WTC11 (cell line): ENCODE results near the gene GPR17. TPM values are rescaled to one million over a fixed set of nuclear protein-coding genes. Genes with fewer than 3 reads are reported as not detected.

ENCODE experiments used
- ATAC-seq: fragments of 200-7000 bp; cut with Tn5 transposase; 2 replicates; pipeline ENCODE4 v1.10.0; 2021; ENCODE audit warnings: mild to moderate bottlenecking, moderate library complexity
- CTCF ChIA-PET: fragments of 300-600 bp; sonication (Branson Sonifier 250); formaldehyde crosslinking; loops from one replicate; lab custom pipeline; 2021; ENCODE audit warnings: antibody characterized with exemption; lab: Charles Lee
- POLR2A ChIA-PET: fragments of 350-600 bp; sonication (Branson Sonifier 250); formaldehyde crosslinking; loops from one replicate; lab custom pipeline; 2021; ENCODE audit warnings: antibody characterized with exemption; lab: Charles Lee
- DNase-seq: peaks from one replicate; pipeline ENCODE4 v3.0.0; 2021; ENCODE audit warnings: low spot score
- H3K27ac Mint-ChIP-seq: 2 replicates; pipeline ENCODE4 v1.8.0; 2021; ENCODE audit warnings: mixed read lengths
- H3K27me3 Mint-ChIP-seq: 2 replicates; pipeline ENCODE4 v1.8.0; 2021; ENCODE audit warnings: low read depth, mild to moderate bottlenecking, moderate library complexity, mixed read lengths
- H3K36me3 Mint-ChIP-seq: 2 replicates; pipeline ENCODE4 v1.8.0; 2021; ENCODE audit warnings: mixed read lengths
- H3K4me1 Mint-ChIP-seq: 2 replicates; pipeline ENCODE4 v1.8.0; 2022; ENCODE audit warnings: mixed read lengths
- H3K4me3 Mint-ChIP-seq: 2 replicates; pipeline ENCODE4 v1.8.0; 2021; ENCODE audit warnings: mild to moderate bottlenecking, moderate library complexity, mixed read lengths
- H3K9me3 Mint-ChIP-seq: 2 replicates; pipeline ENCODE4 v1.8.0; 2021; ENCODE audit warnings: mixed read lengths
- ARID4B ChIP-seq: sonication (generic); formaldehyde crosslinking; IDR thresholded peaks from 2 replicates; pipeline ENCODE4 v1.8.0; 2023; ENCODE audit warnings: missing genetic modification reagents, mild to moderate bottlenecking, borderline replicate concordance
- CREB1 ChIP-seq: sonication (generic); formaldehyde crosslinking; IDR thresholded peaks from 2 replicates; pipeline ENCODE4 v1.8.0; 2023; ENCODE audit warnings: mild to moderate bottlenecking, missing genetic modification reagents
- ESRRA ChIP-seq: sonication (generic); formaldehyde crosslinking; IDR thresholded peaks from 2 replicates; pipeline ENCODE4 v1.8.1; 2022; ENCODE audit warnings: mild to moderate bottlenecking, missing genetic modification reagents, borderline replicate concordance
- GABPB1 ChIP-seq: sonication (generic); formaldehyde crosslinking; IDR thresholded peaks from 2 replicates; pipeline ENCODE4 v1.8.1; 2023; ENCODE audit warnings: mild to moderate bottlenecking, missing genetic modification reagents
- GRHL2 ChIP-seq: fragments of 250-450 bp; sonication (Bioruptor Pico); IDR thresholded peaks from 2 replicates; pipeline ENCODE4 v1.8.0; 2022; ENCODE audit warnings: mild to moderate bottlenecking, moderate library complexity; ENCODE audit not compliant: insufficient replicate concordance, severe bottlenecking
- HMGA2 ChIP-seq: fragments of 250-450 bp; sonication (Bioruptor Pico); IDR thresholded peaks from 2 replicates; pipeline ENCODE4 v1.4.0; 2021; ENCODE audit warnings: mild to moderate bottlenecking, moderate library complexity
- KAT7 ChIP-seq: sonication (generic); formaldehyde crosslinking; IDR thresholded peaks from 2 replicates; pipeline ENCODE4 v1.8.1; 2023; ENCODE audit warnings: missing genetic modification reagents, mild to moderate bottlenecking, borderline replicate concordance
- SMAD4 ChIP-seq: sonication (generic); formaldehyde crosslinking; IDR thresholded peaks from 2 replicates; pipeline ENCODE4 v1.8.0; 2022; ENCODE audit warnings: mild to moderate bottlenecking, missing genetic modification reagents
- SOX15 ChIP-seq: fragments of 250-450 bp; sonication (Bioruptor Pico); IDR thresholded peaks from 2 replicates; pipeline ENCODE4 v1.9.0; 2021; ENCODE audit warnings: mild to moderate bottlenecking
- SP1 ChIP-seq: sonication (generic); formaldehyde crosslinking; conservative IDR thresholded peaks from 2 replicates; pipeline ENCODE4 v1.8.1; 2022; ENCODE audit warnings: missing genetic modification reagents
- TCF7 ChIP-seq: sonication (generic); formaldehyde crosslinking; IDR thresholded peaks from 2 replicates; pipeline ENCODE4 v1.8.0; 2022; ENCODE audit warnings: mild to moderate bottlenecking, low read depth, missing genetic modification reagents, moderate library complexity
- ZNF423 ChIP-seq: fragments of 250-450 bp; sonication (Bioruptor Pico); IDR thresholded peaks from 2 replicates; pipeline ENCODE4 v2.1.2; 2022; ENCODE audit warnings: mild to moderate bottlenecking, moderate library complexity
- total RNA-seq: library from RNA; stranded (reverse); gene quantifications from 3 replicates; pipeline ENCODE4 v1.2.3, GENCODE V29; 2021
- TF ChIP-seq, protein P1 (sequence below): fragments of 250-450 bp; sonication (Bioruptor Pico); IDR thresholded peaks from 2 replicates; pipeline ENCODE4 v1.9.0; 2021; ENCODE audit warnings: mild to moderate bottlenecking, borderline replicate concordance
- TF ChIP-seq, protein P2 (sequence below): sonication (generic); formaldehyde crosslinking; IDR thresholded peaks from 2 replicates; pipeline ENCODE4 v1.8.1; 2023; ENCODE audit warnings: mild to moderate bottlenecking, missing genetic modification reagents
- TF ChIP-seq, protein P3 (sequence below): fragments of 250-450 bp; sonication (Bioruptor Pico); conservative IDR thresholded peaks from 2 replicates; pipeline ENCODE4 v1.9.0; 2021; ENCODE audit warnings: mild to moderate bottlenecking
- TF ChIP-seq, protein P4 (sequence below): sonication (generic); formaldehyde crosslinking; IDR thresholded peaks from 2 replicates; pipeline ENCODE4 v1.8.1; 2022; ENCODE audit warnings: mild to moderate bottlenecking, missing genetic modification reagents, moderate library complexity, borderline replicate concordance

GPR17 gene
- total RNA-seq, 1 experiment from 2014 or later: not detected

DNA sequence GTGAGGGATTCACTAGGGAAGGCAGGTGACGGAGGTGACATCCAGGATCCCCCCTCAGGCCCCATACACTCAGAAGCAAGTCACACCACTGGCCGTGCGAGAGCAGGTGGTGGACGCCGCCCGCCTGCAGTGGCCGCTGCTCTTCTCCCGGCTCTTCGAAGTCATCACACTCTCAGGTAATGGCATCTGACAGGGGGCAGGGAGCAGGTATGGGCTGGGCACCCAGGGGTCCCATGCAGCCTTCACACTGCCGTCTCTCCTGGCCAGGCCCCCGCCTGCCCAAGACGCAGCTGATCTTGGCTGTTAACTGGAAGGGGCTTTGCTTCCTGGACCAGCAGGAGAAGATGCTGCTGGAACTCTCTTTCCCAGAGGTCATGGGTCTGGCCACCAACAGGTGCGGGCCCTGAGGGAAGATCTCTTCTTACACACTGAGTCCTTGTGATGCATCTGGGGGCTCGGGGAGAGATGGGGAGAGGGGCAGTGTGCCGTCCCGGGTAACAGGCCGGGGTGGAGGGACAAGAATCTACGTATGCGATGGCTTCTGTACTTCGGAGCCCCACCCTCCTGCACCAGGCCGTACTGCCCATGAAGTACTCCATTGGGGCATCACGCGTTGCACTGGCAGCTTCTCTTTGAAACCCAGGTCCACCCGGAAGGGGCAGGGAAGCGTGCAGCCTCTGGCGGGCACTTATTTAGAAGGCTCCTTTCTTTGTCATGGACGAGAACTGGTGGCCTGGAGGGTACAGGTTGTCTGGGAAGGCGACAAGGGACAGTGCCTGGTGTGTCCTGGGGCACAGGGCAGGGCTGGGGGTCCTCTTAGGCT, 18.8 kb upstream of the GPR17 start:
- CTCF ChIA-PET: interaction anchor here (1.6 kb wide), 1 partner anchor 36 kb away, joined by 8 read pairs; no protein-coding TSS in a partner anchor
- Mint-ChIP-seq H3K27ac (no peak overlapping the region), H3K36me3 (no peaks in the 10 kb centered on the region)
- no peak for ATAC-seq
- TF ChIP-seq GABPB1 (no peak), SOX15 (CRISPR knock-in tag) (no peak), SP1 (CRISPR knock-in tag) (no peak), GRHL2 (CRISPR knock-in tag) (no peak), KAT7 (CRISPR knock-in tag) (no peak), ESRRA (no peak), CREB1 (CRISPR knock-in tag) (no peak), HMGA2 (CRISPR knock-in tag) (no peak), ZNF423 (CRISPR knock-in tag) (no peak), ARID4B (no peak)
- TF ChIP-seq, protein P1, sequence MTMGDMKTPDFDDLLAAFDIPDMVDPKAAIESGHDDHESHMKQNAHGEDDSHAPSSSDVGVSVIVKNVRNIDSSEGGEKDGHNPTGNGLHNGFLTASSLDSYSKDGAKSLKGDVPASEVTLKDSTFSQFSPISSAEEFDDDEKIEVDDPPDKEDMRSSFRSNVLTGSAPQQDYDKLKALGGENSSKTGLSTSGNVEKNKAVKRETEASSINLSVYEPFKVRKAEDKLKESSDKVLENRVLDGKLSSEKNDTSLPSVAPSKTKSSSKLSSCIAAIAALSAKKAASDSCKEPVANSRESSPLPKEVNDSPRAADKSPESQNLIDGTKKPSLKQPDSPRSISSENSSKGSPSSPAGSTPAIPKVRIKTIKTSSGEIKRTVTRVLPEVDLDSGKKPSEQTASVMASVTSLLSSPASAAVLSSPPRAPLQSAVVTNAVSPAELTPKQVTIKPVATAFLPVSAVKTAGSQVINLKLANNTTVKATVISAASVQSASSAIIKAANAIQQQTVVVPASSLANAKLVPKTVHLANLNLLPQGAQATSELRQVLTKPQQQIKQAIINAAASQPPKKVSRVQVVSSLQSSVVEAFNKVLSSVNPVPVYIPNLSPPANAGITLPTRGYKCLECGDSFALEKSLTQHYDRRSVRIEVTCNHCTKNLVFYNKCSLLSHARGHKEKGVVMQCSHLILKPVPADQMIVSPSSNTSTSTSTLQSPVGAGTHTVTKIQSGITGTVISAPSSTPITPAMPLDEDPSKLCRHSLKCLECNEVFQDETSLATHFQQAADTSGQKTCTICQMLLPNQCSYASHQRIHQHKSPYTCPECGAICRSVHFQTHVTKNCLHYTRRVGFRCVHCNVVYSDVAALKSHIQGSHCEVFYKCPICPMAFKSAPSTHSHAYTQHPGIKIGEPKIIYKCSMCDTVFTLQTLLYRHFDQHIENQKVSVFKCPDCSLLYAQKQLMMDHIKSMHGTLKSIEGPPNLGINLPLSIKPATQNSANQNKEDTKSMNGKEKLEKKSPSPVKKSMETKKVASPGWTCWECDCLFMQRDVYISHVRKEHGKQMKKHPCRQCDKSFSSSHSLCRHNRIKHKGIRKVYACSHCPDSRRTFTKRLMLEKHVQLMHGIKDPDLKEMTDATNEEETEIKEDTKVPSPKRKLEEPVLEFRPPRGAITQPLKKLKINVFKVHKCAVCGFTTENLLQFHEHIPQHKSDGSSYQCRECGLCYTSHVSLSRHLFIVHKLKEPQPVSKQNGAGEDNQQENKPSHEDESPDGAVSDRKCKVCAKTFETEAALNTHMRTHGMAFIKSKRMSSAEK (CRISPR knock-in tag): no peak
- TF ChIP-seq, all 79 proteins: peak for 0
- H3K9me3 Mint-ChIP-seq: no peaks in the 10 kb centered on the region
- DNase-seq: no peak
- no peak overlapping the region for H3K4me3 Mint-ChIP-seq
- no peaks in the 10 kb centered on the region for H3K27me3 Mint-ChIP-seq
- POLR2A ChIA-PET: no interaction called here
- no peaks in the 10 kb centered on the region for H3K4me1 Mint-ChIP-seq

DNA sequence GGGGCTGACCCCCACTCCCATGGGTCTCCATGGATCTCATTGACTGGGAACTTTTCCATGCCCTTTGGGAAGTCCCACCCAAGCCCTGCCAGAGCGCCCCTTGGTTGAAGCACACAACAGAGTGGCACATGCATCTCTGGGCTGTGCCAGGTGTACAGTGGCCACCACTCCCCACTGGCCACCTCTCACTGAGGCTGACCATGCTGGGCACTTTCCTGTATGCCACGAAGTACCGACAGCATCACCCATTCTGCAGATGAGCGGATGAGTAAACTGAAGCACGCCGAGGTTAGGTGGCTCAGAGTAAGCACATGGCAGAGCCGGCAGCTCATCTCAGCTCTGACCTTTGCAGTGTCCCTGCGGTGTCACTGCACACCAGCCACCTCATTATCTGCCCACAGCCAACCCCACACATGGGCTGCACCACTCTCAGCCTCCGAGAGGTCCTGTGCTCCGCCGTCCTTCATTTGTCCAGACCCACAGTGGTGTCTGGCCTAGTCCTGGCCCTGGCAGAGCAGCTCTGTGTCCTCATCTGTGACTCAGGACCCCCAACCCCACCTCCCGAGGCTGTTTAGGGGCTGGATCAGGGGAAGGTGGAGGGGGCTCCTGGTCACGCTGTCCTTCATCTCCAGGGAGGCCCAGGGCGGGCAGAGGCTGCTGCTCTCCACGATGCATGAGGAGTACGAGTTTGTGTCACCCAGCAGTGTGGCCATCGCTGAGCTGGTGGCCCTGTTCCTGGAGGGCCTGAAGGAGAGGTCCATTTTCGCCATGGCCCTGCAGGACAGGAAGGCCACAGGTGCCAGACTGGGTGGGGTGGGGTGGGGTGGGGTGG, 18.0 kb upstream of the GPR17 start:
- ATAC-seq: no peak
- Mint-ChIP-seq H3K36me3 (no peaks in the 10 kb centered on the region), H3K4me1 (no peaks in the 10 kb centered on the region), H3K4me3 (no peak overlapping the region), H3K27me3 (no peaks in the 10 kb centered on the region), H3K27ac (no peak overlapping the region), H3K9me3 (no peaks in the 10 kb centered on the region)
- DNase-seq: no peak
- ChIA-PET CTCF (interaction anchor here (0.9 to 1.6 kb wide), 2 partner anchors 10 to 36 kb away, joined by 3 to 8 read pairs; no protein-coding TSS in a partner anchor), POLR2A (no interaction called here)
- TF ChIP-seq, protein P2, sequence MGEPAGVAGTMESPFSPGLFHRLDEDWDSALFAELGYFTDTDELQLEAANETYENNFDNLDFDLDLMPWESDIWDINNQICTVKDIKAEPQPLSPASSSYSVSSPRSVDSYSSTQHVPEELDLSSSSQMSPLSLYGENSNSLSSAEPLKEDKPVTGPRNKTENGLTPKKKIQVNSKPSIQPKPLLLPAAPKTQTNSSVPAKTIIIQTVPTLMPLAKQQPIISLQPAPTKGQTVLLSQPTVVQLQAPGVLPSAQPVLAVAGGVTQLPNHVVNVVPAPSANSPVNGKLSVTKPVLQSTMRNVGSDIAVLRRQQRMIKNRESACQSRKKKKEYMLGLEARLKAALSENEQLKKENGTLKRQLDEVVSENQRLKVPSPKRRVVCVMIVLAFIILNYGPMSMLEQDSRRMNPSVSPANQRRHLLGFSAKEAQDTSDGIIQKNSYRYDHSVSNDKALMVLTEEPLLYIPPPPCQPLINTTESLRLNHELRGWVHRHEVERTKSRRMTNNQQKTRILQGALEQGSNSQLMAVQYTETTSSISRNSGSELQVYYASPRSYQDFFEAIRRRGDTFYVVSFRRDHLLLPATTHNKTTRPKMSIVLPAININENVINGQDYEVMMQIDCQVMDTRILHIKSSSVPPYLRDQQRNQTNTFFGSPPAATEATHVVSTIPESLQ (CRISPR knock-in tag): no peak
- TF ChIP-seq TCF7 (CRISPR knock-in tag): no peak
- TF ChIP-seq SMAD4 (CRISPR knock-in tag): no peak
- TF ChIP-seq, protein P3, sequence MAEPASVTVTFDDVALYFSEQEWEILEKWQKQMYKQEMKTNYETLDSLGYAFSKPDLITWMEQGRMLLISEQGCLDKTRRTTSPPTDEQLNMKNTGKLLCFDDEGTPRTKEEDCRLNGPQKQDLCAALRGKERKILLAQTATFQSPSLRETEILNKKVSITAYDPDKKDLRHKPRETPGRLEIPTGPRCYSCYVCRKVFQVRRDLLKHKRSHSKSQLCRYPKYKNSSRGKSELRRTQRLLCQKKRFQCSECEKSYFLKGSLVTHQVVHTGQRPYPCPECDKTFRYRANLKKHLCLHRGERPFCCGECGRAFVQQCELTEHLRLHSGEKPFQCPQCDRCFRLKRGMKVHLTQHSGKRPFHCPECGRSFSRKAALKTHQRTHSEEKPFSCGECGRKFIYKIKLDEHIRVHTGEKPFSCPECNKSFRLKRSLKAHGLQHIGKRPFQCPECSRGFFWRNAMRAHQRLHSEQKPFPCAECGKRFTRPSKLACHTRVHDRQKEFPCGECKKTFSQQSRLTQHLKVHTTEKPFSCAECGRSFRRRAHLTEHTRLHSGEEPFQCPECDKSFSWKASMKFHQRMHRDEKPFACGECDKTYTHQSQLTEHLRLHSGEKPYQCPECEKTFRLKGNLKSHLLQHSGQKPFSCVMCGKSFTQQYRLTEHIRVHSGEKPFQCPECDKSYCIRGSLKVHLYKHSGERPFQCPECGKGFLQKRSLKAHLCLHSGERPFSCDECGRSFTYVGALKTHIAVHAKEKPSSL (CRISPR knock-in tag): no peak
- TF ChIP-seq, protein P4, sequence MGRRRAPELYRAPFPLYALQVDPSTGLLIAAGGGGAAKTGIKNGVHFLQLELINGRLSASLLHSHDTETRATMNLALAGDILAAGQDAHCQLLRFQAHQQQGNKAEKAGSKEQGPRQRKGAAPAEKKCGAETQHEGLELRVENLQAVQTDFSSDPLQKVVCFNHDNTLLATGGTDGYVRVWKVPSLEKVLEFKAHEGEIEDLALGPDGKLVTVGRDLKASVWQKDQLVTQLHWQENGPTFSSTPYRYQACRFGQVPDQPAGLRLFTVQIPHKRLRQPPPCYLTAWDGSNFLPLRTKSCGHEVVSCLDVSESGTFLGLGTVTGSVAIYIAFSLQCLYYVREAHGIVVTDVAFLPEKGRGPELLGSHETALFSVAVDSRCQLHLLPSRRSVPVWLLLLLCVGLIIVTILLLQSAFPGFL (CRISPR knock-in tag): no peak
